T-helper 2 cell (primary cell): ENCODE results near the gene IL20RB.
A peak's percentile ranks its signal among the peaks of the same experiment; 100 is the strongest.
"Not testable (repeated sequence)": the region's sequence is repeated elsewhere in the genome, so short reads cannot be mapped to it uniquely, and the experiment has no call there.

Source experiments
- DNase-seq, 5 experiments: peaks; one replicate each; pipeline versions ENCODE4 v3.0.0 to v3.0.0-alpha.2; 2012 to 2022

The IL20RB gene

DNA sequence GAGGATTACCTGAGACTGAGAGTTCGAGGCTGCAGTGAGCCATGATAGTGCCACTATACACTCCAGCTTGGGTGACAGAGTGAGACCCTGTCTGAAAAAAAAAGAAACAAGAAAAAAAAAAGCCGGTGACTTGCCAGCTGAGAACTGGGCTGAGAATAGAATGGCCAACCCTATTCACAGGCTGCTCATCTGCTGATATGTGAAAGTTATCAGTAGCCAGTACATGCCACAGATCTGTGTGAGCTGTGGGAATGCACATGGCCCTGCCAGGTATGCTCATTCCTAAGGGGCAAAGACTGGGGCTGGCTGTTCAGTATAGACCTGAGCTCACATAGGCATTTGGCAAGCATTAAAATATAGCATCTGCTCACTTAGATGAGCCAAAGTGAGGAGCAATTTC lies 30.9 kb downstream of the IL20RB start:
- no peak for DNase-seq

DNA sequence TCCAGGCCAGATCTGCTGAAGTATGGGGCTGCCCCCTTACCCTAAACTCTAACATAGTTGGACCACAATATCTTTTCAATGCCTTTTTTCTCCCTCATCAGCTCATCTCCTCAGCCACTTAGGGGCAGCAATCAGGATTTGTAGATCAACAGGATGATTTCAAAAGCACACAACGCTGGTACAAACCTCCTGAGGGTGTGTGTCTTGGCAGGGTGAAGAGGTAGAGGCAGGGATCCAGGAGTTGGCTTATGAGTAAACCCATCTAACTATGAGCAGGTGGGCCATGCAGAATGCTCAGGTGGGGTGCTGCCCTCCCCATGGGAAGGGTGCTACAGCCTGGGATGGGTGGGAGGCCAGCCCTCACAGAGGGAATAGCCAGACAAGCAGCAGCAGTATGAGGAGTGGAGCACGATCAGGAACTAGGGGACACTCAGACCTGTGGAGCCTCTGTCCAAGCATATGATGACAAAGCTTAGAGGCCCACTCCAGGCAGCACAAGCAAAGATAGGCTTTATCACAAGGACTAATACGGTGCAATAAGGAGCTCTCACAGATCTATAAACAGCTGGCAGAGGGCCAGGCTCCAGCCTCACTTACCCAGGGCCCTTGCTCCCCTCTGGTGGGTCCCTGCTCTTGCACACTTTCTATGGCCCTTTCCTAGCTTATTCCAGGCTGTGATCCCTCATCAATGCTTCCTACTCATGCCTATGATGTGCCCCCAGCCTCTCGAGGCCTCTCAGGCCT lies 32.2 kb downstream of the IL20RB start:
- no peak for DNase-seq

DNA sequence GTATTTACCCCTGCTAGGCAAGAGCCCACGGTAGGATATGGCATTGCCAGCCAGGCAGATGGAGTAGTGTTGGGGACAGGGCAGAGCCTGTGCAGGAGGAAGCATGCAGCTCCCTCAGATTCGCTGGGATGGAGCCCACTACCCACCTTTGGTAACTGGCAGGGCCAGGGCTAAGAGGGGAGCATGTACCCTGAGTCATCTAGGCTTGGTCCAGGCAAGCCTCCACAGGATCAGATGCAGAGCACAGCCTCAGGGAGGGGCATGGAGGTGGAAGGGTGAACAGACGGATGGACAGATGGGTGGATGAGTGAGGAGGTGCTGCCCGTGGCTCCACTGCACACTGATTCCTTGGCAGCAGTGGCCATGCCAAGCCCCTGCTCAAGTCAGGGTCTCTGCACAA lies 33.0 kb downstream of the IL20RB start:
- no peak for DNase-seq

DNA sequence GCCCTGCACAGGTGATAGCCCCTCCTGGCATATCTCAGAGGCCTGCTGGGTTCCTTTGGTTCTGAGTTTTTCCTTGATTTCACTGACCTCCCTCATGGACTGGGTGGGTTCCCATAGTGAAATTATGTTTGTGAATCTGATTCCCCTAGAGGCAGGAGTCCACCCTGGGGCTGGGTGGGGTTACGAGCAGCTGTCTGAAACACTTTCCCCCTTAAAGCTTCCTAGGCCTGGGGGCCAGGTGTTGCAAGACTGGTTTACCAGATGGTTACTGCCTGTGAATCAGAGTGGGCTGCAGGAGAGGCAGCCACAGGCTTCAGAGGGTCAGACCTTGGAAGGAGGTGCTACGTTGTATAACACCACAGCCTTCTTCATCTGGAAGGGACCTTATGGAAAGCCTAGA lies 34.3 kb downstream of the IL20RB start:
- DNase-seq = no peak

DNA sequence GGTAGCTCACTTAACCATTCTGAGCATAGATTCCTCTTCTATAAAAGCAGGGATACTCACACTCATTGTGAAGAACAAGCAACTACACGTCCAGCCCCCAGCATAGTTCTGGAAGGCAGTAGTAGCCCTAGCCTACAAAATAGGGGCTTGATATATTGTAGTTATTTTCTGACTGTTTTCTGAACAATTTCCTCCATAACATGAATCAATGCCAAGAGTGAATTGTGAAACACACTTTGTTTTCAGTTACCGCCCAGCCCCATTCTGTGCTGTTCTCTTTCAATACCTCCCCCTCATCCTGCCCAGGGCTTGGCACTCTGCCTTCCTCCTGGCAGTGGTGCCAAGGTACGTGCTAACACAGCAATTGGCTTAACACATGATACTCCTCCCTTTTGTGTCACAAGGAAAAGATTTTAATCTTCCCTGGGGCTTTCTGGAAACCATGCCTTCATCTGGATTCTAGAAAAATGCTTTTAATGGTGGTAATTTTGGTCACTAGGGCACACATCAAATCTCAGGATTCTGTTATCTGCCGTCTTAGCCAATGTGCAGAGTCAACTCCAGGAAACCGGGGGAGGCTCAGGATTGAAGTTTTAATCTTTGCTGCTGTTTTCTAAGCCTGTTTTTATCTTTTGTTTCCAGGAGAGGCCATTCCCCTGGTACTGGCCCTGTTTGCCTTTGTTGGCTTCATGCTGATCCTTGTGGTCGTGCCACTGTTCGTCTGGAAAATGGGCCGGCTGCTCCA lies 37.2 kb downstream of the IL20RB start:
- DNase-seq = no peak

DNA sequence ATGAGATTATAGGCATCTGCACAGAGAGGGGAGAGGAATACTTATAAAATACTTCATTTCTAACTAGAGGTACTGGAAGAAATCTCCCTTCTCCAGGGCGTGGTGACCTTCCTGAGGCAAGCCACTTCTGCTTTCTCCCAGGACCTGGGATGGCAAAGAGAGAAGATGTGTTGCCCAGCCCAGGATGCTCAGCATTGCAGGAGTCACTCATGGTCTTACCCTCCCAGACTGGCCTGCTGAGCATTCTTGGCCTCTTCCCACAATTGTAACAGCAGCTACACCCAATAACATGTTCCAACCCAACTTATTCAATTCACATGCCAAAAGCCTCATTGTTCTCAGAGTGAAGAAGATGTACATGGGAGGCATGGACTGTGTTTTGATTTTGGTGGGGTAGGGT lies 37.9 kb downstream of the IL20RB start:
- DNase-seq = no peak

DNA sequence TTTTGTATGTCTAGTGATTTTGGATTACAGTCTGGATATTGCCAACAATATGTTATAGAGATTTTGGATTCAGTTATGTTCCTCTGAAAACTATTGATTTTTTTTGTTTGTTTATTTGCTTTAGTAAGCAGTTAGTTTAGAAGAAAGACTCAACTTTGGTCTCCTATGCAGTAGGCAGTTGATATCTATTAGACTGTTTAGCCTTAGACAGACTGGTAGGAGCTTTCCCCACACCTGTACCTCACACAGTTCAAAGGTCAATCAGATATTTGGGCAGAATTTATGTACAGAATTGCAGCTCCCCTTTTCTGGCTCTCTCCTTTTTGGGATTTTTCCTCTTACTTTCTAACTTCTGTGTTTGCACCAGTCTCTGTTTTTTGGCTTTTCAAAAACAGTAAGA lies 42.3 kb downstream of the IL20RB start:
- DNase-seq = no peak

DNA sequence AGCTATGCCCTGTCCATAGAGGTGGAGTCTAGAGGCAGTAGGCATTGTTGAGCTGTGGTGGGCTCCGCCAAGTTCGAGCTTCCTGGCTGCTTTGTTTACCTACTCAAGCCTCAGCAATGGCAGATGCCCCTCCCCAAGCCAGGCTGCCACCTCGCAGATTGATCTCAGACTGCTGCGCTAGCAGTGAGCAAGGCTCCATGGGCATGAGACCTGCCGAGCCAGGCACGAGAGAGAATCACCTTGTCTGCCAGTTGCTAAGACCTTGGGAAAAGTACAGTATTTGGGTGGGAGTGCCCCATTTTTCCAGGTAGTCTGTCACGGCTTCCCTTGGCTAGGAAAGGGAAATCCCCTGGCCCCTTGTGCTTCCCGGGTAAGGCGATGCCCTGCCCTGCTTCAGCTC lies 49.6 kb downstream of the IL20RB start:
- not testable (repeated sequence) for DNase-seq

DNA sequence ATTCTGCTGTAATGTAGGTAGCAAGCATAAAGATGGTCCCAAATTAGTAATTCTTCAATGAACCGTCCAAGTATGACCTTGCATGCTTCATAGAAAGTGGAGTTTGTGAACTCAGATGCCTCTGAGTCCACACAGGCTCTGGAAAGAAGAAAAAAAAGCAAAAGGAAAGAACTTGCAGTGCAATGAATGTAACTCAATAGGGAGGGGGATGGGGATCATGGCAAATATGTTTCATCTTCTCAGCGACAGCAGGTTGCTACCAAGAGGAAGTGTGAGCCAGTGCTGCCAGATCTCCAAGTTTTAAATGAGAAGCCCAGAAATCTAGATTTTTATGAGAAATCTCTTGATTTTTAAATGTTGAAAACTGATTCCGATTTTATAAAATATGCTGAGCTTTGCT lies 50.3 kb downstream of the IL20RB start:
- DNase-seq = no peak

DNA sequence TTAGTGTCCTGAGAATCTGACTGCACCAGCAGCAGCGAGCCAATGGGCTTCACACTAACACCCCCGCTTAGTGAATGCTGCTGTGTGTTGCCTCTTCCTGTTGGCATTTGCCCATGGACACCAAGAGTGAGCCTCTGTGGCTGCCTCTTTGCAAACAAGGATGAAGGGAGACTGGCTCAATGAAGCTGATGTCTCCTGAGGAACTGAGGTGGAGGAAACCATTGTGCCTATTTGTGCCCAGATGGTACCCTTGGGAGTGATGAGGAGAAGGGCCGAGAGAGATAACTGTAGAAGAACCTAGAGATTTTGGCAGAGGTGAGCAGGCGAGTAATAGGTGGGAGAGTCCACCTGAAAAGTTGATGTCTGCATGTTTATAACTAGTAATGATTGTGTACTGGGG lies 51.2 kb downstream of the IL20RB start:
- no peak for DNase-seq

DNA sequence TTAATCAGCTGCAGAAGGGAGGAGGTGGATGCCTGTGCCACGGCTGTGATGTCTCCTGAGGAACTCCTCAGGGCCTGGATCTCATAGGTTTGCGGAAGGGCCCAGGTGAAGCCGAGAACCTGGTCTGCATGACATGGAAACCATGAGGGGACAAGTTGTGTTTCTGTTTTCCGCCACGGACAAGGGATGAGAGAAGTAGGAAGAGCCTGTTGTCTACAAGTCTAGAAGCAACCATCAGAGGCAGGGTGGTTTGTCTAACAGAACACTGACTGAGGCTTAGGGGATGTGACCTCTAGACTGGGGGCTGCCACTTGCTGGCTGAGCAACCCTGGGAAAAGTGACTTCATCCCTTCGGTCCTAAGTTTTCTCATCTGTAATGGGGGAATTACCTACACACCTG lies 52.4 kb downstream of the IL20RB start:
- no peak for DNase-seq

DNA sequence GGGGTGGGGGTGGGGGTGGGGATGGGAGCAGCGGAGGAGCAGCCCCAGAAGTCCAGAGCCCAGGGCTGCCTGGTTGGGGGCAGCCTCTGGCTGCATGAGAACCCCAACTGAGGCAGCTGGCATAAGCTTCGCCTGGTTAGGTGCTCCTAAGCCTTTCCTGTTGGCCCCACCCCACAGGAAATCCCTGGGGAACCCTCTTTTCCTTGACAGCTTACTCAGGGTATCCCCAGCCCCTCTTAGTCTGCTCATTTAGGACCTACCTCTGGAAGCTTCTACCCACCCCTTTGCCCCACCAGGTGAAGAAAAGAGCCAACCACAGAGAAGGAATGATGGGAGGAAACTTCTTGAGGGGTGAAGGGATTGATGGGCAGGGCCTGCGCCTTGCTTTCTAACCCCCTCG lies 53.4 kb downstream of the IL20RB start:
- DNase-seq = no peak

DNA sequence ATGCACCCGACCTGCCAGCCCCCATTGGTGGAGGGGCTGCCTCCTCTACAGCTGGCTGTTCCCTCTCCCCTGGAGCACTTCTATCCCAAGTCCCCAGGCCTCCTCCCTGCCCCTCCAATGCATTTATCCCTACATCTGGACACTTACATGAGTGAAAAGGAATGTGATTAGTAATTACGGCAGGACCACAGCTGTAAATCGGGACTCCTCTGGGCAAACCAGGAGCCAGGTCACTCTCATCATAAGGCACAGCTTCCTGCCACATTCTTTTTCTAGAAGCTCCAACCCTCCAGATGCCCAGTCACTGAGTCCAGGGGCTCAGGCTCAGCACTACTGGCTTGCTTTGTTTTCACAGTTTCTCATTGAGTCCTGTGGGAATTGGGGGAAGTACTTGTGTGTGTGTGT lies 54.3 kb downstream of the IL20RB start:
- DNase-seq = no peak

DNA sequence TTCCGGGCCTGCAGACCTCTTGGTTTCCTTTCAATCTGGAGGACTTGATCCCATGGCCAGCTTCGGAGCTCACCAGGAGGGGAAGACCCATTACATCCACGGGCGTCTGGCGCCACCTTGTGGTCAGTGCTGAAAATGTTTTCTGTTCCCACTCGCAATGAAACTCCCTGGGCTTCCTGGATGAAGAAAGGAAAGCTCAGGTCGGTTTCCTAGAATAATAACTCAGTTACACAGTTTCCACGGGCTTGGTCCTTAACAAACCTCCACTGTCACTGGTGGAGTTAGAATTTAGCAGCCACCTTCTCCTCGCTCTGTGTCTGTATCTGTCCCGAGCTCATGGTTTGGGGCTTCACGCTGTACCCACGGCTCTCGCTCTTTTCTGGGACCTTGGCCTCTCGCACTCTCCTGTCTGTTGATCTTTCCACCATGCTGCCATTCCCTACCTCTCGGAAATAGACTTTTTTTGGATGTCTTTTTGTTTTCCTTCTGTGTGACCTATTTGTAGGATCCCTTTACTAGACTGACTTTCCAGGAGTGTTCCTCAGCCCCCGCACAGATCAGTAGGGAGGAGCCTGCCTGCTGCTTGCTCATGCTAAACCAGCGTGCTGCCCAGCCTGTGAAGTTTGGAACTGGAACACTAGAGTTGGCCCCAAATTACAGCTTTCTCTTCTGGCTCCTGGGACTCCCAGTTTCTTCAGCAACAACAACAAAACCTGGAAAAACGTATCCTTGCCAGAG lies 56.3 kb downstream of the IL20RB start:
- peak; percentile 61 to 77 (median 74) for DNase-seq

DNA sequence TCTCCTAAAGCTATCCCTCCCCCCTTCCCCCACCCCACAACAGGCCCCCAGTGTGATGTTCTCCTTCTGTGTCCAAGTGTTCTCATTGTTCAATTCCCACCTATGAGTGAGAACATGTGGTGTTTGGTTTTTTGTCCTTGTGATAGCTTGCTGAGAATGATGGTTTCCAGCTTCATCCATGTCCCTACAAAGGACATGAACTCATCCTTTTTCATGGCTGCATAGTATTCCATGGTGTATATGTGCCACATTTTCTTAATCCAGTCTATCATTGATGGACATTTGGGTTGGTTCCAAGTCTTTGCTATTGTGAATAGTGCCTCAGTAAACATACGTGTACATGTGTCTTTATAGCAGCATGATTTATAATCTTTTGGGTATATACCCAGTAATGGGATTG lies 59.5 kb downstream of the IL20RB start:
- DNase-seq = not testable (repeated sequence)

DNA sequence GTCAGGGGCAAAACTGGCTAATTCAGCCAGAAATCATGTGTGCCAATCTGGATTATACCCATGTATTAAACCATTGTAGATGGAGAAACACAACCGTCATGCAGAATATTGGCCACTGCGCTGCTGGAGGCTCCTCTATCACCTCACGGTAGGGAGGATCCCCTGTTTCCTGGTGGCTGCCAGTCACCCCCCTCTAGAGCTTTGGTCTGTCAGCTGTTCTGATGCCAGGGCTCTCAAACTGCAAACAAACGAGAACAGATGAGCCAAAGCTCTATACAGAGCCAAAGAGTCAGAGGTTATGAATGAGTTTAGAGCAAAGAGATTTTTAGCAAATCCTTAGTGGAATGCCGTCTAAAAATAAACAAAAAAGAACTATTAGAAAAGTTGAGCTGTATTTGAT lies 62.5 kb downstream of the IL20RB start:
- no peak for DNase-seq

DNA sequence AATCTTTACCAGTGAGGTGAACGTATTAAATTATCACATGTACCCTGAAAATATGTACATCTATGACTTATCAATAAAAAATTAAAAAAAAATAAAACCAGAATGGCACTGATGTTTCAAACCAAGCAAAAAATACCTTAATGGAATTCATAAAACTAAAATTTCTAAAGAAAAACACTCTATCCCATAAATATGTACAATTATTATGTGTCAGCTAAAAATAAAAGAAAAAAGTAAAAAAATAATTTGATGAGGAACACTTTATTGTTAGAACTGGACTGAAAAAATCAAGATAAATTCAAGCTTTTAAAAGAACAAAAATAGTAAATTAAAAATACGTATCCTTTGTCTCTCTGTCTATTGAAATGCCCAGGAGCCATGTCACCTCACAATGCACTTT lies 63.1 kb downstream of the IL20RB start:
- no peak for DNase-seq

DNA sequence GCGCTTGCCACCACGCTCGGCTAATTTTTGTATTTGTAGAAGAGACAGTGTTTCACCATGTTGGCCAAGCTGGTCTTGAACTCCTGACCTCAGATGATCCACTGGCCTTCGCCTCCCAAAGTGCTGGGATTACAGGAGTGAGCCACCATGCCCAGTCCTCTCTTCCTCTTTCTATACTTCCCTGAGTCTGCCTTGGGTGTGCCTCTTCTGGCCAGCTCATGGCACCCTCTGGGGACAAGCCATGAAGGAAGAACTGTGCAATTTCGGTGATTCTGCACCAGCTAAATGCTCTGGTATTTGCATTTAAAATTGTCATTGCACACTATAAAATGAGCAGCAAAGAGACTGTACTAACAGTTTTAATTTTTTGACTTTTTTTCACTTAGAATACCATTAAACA lies 66.6 kb downstream of the IL20RB start:
- no peak for DNase-seq

DNA sequence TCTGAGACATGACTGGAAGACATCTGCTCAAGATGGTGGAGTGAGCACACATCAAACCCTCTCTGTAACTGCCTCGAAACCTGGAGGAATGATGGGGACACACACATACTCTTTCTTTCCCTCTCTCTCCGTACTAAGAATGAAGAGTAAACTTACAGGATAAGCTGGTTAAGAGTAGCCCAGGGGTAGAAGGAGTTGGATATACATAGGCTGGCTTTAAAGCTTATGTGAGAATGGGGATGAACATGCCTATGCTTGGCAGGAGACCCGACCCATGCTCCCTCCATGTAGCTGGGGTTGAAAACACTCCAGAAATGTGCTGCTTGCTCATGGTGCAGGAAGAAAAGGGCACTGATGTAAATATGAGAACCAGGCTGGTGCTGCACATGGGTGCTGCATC lies 68.9 kb downstream of the IL20RB start:
- DNase-seq = no peak

DNA sequence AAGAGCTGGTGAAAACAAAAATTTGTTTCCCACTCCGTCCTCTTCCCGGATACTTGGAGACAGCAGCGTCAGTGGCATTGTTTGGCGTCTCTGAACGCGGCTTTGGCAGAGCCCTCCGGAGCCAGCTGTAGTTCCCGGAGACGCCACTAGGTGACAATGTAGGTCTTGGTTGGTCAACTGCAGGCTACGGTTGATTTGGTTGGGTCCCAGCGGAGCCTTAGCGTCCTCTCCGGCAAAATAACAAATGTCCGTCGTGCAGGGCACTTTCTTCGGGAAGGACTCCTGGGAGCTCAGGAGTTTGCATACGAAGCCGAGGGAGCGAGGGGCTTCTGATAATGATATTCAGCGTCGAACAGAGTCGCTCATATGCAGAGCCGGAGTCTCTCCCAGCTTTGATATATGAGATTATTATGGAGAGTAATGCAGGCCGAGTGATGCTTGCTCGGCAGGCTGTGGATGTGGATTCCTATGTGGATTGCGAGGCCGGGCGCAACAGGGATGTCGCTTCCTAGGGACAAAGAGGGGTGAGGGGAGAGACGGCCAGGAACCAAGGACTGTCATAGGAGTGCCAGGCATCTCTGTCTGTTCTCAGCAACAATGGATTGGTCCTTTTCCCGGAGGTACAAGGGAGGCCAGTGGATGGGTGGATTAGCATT lies 74.8 kb downstream of the IL20RB start:
- DNase-seq = peak; percentile 9 to 71 (median 57)

DNA sequence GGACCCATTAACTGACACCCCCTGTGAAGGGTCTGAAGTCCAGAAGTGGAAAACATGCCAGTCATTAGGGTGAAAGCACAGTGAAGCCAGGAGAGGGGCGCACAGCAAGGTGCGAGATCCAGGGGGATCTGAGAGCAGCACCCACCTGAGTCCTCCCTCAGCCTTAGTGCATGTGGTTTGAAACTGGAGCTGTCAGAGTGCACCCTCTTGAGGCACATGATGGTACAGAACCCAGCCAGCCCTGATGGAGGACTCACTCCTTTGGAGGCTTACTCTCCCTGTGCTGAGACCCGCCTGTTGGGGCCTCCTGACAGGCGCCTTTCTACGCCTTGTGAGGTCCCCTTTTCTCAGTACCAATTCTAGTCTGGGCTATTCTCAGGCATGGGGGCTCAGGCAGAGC lies 77.8 kb downstream of the IL20RB start:
- peak in 1 of 5 experiments; percentile 11 for DNase-seq

DNA sequence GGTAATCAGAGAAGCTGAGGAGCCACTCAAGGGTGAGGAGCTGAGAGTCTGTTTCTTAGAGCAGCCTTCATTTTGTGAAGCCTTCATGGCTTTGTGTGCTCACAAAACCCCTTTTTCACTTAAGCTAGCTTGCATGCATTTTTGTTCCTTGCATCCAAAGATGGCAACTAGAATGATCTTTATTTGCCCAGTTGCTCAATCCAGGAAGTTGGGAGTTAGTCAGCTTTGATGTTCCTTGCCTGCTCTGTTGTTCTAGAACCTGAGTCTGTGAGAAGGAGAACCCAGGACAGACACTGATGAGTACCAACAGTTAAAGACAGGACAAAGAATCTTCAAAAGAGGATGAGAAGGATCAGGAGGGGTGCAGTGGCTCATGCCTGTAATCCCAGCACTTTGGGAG lies 81.8 kb downstream of the IL20RB start:
- DNase-seq = no peak

DNA sequence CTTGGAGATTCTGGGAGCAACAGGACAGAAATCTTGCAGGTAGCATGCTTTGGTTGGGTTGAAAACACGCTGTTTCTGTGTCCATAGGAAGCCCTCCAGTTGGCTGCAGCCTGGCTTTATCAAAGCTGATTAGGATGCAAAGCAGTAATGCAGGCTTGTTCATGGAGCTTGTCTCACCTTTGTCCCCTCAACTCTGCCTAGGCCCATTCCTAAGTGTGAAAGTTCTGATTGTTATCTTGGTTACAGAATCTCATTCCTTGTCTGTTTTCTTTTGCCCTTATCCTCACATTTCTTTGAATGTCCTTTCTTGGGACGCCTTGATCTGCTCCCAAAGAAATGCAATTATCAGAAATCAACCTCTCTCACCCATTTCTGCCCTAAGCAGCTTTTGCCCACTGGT lies 83.5 kb downstream of the IL20RB start:
- no peak for DNase-seq
